SW 1271 (cell line): ENCODE measurements around the gene KCNQ1.

ENCODE experiments used
- DNase-seq, 2 experiments: peaks; one replicate each; lab custom pipeline; 2025; lab: John Stamatoyannopoulos, UW

The KCNQ1 gene

DNA sequence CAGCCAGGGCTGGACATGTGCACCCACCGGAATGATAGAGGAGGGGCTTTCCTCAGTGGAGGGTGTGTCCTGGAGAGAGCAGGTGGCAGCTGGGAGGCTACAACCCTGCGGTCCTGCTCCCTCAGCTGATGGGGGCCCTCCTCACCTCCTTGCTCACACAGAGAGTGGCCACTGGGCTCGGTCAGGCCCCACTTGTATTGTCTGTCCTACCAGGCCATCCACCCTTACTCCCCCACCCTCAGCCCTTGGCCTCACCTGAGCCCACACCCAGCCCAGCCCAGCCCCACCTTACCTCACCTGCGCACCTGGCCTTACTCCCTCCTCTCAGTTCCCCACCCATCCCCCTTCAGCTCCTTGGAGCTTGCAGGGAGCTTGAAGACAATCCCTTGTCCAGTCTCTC lies 3.6 kb upstream of the KCNQ1 start:
- DNase-seq: no peak

DNA sequence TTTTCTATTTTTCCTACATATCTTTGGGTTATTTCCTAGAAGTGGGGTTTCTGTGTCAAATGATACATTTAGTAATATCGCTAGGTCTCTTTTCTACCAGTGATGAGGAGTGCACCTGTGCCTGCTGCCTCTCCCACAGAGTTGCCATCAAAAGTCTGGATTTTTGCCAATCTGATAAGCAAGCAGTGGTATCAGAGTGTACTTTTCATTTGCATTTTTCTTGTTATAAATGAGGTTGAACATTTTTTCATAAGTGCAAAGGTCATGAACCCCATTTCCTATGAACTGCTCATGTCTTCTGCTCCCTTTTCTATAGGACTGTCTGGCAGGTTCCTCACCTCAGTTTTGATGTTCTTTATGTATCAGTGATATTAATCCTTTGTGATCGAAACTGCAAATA lies 2.2 kb upstream of the KCNQ1 start:
- DNase-seq: no peak

DNA sequence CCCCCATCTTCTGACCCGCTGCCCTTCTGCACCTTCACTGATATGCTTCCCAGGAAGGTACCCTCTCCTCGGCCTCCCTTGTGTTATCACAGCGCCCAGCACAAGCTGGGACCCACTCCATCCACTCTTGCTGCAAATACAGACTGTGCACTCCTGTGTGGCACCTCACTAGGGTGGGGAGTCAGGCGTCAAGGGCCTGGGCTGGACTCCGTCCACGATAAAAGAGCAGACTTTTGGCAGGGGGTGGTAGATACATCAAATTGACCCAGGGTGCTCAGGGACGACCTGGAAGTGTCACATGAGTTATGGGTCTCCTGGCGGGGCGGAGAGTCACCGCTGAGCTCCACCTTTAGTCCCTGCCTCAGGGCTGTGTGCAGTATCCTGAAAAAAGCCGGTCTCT lies 1.4 kb upstream of the KCNQ1 start:
- DNase-seq: no peak

DNA sequence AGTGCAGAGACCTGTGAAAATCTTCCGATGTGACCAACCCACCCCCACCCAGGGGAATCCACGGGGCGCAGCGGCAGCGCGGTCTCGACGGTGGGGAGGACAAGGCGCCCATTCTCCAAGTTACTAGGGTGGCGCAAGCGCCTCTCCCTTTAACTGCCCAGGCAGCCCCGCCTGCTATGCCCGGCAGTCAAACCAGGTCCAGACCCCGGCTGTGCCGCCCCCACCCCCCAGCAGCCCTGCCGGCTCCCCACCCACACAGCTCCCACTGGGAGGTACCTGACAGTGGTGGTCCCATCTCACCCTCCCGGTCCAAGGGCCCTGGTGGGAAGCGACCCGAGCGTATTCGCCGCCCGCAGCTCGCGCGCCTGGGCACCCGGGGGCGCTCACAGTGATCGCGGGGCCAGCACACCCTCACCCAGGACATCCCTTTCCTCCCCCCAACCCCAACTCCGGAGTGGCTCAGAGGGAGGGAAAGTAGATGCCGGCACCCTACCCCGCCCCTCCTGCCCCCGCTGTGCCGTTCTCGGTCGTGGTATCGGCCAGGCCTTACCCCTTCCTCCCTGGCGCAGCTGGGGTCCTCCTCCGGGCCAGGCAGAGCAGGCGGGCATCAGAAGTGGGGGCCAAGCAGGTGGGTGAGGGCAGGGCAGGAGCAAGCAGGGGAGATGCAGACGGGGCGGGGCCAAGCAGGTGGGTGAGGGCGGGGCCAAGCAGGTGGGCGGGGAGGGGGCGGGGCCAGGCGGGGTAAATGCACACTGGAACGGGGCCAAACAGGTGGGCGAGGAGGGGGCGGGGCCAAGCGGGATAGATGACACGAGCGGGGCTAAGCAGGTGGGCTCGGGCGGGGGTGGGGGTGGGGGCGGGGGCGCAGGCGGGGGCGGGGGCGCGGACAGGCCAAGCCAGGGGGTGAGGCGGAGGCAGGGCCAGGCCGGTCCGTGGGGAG lies 657 bp upstream of the KCNQ1 start, which contains the start of gene TRPM5:
TRPM5 (minus strand) TSS at position 634 of the 940 bp plus-strand sequence. CDS start 21,478 bp downstream, outside the sequence.
- DNase-seq: no peak

DNA sequence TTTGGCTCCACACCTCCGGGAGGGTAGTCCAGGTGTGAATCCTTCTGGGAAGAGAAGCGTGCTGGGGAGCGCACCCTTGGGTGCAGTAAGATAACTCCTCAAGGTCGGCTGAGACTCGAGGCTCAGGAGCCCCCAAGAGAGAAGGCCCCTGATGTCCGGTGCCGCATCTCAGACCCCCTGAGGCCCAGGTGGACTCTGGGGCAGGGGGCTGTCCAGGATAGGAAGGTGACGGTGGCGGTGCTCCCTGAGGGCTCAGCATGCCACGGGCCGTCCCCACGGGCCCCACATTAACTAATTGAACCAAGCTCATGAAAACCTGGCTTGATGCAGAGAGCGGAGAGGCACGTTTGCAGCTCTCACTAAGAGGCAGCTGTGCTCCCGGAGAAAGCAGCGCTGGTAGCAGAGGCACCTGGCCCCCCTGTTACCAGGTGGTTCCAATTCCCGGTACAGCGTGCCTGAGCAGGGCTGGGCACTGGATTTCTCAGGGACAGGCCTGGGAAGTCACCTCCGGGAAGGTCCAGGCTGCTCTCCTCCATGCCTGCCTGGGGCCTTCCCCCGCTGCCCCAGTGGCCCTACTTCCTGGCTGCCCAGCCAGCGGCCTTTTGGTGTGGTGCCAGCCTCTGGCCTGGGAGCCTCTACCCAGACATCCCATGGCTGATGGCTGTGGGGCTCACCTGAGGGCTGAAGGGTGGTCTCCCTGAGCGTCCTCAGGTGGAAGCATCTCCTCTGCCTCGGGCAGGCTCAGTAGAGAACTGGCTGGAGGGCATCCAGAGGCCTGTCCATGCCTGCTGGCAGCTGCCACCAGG lies 1.1 kb downstream of the KCNQ1 start:
- DNase-seq: no peak

DNA sequence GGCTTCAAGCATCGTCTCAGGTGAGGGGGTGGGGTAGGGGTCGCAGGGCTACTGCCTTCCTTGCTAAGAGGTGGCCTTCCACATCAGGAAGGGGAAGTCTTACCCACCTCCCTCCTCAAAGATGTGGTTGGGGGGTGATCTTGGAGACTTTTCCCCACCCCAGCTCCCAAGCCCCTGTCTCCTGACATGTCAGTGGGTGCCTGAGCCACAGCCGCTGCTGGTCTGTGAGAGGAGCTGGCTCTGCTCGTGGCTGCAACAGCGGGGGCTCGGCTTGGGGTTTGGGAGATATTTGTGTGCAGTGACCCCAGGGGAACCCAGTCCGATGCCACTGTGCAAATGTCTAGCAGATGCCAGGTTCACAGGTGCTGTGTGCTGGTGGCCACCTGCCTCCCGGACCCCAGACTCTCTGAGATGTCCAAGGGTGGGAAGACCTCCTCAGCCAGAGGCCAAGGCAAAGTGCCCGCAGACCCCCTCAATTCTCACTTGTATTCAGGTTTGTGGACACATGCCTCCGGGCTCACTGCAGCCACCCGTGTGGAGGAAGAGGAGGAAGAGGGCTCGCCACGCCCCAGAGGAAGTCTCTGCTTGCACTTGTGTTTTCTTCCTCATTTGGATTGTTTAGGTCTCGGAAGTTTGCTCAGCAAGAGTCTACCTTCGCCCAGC lies 1.9 kb downstream of the KCNQ1 start:
- no peak for DNase-seq

DNA sequence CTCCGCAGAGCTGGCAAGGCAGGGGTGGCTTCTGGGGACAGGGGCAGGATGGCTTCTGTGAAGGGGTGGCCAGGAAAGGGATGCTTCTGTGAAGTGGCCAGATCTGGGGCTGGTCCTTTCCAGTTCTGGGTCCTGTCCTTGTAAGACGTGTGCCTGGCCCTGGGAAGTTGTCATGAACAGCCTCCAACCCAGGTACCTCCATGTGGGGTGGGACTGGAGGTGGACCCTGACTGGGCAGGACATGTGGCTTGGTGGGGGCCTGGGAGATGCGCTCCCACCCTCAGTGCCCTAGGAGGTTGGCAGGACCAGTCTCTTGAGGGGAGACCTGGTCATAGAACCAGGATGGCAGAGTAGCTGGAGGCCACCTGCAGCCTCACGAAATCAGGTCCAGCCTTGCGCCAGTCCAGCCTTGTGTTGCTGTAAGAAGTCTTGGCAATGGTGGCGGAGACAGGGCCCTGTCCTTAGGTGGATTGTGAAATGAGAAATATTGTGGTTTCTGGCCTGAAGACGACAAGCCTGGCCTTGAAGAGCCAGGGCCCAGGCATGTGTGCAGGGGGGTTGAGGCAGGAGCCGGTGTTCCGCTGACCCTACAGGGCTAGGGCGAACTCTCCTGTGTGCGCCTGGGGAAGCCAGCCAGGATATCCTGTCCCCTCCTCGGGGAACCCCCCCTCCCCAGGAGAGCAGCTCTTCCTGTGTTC lies 2.6 kb downstream of the KCNQ1 start:
- DNase-seq: no peak

DNA sequence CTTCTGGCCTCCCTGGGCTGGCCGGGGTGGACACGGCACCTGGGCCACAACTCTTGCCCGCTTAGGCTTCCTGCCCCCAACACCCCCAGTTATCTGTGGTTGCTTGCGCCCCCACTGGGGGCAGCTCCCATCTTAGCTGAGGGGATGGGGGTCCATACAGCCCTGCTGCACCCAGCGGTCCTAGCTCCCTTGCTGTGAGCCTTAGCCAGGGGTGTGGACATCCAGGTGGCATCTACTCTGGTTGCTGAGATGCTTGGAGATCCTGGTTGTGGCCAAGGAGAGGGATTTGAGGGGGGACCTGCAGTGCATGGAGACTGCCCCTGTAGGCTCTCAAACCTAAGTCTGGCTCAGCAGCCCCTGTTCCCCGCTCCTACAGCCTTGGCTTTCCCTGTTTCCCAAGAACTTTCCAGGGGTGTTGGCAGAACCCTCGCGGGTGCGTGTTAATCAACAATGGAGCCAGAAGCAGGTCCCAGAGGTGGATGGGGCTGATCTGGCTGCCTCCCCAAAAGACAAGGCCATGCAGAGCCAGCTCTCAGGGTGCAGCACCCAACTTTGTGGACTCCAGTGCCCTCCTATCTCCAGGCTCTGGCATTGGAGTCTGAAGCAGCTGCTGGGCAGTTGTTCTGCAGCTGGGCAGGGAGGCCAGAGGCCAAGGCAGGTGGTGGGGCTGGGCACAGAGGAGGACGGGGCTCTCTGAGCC lies 3.3 kb downstream of the KCNQ1 start:
- DNase-seq: no peak

DNA sequence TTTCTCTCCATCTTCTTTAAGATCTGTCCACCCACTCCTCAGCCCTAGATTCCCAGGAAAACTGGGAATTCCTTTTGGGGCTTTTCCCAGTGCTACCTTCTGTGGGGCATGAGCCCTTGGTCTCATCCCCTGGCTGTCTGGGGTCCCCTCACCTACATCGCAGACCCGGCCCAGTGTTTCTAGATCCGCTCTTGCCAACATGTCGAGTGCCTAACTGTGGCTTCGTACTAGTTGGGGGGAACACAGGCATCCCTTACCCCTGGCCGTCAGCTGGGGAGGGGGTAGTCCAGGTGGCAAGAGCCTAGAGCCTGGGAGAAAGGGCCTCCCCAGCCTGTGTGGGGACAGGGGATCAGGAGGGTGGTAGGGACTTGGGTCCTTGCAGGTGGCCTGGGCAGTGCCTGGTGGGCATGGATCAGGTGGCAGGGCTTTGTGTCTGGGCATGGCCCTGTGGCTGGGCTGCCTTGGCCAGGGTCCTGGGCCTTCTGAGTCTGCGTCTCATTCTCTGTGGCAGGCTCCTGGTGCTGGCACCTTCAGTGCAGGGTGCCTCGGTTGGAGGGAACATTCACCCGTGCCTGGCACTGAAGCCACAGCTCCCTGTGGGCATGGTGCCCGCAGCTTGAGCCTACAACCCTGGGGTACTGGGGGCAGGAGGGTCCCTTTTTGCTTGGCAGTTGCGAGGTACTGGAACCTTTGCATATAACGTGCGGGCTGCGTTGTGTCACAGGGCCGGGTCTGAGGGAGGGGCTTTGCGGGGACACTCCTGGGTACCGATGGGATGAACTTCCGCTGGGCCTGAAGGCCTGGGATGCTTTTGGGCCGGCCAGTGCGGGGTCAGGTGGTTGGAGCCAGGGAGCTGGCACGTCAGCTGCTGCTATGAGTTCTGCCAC lies 4.1 kb downstream of the KCNQ1 start:
- DNase-seq: no peak

DNA sequence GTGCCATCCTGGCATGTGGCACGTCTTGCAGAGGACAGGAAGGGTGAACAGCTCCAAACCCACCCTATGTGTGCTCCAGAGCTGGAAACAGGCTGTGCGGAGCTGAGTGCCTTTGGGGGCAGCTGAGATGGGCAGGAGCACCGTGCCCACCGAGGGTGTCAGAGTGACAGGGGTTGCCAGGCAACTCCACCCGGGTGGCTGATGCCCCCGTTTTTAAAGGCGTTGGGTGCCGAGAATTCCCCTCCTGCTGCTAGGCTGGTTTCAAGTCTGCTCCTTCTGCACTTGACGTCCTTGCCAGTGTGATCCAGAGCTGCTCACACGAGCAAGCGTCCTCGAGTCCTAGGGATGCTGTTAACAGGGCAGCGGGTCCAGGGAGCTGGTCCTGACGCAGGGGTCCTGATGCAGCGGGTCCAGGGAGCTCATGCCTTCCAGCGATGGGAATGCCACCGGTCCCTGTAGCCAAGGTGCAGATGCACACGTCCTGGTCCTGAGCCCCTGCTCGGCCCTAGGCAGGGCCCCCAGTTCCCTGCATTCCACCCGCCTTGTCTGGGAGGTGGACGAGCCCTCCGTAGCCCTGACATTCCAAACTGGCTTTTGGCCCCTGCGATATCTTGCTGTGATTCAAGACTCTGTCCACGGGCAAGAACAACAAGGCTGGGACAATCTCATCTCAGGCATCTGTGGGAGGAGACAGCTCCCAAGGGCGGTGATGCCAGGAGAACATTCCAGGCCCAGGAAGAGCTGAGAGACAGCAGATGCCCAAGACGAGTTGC lies 4.9 kb downstream of the KCNQ1 start:
- no peak for DNase-seq

DNA sequence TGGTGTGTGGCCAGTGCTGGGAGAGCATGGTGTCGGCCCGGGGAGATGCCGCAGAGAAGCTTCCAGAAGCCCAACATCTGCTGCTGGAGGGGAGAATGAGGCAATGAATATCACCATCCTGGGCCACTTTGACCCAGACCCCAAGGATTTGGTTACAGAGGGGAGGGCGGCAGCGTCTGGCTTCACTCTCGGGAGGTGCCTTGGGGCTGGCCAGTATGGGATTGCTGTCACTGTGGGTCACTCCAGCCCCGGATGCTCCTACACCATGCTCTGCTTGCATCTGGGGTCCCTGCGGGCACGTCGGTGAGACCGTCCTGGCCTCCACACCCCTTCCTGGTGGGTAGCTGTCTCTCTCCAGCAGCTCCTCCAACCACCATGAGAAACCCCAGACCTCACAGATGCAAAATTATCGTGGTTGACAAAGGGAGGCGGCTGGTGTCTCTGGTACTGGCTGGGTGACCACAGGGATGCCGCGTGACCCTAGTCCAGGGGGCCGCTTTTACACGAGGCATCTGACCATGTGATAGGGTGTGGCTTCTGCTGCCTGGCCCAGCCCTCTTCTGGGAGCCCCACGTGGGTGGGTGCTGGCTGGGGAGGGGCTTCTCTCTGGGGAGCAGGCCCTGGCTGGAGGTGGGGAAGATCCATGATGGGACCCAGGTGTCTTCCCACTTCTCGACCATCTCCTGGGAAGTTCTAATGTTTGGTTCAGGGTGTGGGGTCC lies 5.7 kb downstream of the KCNQ1 start:
- no peak for DNase-seq

DNA sequence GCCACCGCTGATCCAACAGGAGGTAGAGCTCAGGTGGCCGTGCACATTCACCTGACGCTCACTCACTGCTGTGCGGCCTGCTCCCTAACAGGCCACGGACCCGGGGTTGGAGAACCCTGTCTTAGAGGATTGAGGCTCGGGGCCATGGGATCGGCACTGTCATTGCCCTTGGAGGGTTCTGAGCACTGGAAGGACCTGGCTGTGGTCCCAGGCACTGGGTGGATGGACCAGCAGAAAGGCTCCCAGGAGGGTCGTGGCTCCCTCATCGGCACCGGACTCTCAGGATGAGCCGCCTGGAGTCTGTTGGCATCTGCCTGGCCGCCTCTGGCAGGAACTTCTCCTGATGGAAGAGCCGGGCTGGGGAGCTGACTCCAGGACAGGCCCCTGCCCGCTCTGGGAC lies 6.5 kb downstream of the KCNQ1 start:
- no peak for DNase-seq

DNA sequence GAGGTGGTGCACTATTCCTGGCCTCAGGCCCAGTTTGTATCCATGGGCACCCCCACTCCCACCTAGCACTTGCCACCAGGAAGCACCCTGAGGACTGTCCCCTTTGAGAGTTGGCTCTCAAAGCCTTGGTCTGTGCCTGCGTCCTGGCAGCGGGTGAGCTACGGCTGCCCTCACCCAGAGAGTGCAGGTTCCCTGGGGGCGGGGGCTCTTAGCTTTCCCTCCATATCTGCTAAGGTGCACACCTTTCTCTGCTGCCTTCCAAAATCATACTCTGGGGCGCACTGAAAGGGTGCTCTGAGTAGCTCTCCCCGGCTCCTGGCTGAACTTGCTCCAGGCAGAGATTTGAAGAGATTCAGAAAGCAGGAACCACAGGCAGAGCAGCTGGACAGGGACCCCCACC lies 7.1 kb downstream of the KCNQ1 start:
- no peak for DNase-seq

DNA sequence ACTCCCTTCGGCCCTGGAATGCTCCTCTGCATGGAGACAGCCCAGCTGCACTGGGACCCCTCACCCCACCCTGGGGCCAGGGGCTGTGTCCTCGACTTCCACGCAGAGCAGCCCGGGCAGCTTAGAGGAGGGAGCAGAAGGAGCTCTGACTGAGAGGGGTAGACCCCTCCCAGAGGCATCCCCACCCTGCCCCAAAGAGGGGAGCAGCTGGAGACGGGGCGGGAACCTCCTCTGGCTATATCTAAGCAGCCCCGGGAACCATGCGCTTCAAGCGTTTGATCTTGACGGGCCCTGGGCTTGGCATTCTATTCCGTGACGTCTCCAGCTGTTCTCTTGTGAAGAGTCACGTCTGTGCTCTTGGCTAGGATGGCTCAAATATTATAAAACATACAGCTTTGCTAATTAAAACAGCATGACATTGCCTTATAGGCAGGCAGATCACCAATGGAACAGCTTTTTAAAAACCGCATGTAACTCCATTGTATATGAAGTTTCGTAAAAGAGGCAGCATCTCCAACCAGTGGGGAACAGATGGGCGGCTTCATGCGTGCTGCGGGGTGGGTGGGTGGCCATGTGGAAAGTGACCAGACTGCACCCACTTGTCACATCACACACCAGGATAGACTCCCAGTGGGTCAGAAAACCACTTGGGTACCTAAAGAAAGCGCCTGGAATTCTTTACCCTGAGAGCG lies 7.7 kb downstream of the KCNQ1 start:
- no peak for DNase-seq

DNA sequence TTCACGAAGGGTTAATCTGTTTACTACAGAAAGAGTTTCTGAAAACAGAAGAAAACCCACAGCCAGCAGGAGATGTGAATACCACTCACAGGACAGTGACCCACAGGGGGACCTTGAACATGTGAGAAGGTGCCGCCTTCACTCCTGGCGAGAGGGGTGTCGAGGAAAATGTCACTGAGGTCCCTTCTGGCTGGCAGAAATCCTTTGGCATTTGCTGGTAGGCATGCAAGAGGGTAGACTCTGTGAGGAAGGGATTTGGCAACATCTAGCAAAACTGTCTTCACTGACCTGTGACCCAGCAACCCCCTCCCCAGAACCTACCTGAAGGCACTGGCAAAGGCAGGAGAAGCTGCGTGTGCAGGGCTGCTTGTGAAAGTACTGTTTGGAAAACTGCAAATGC lies 8.6 kb downstream of the KCNQ1 start:
- DNase-seq: no peak

DNA sequence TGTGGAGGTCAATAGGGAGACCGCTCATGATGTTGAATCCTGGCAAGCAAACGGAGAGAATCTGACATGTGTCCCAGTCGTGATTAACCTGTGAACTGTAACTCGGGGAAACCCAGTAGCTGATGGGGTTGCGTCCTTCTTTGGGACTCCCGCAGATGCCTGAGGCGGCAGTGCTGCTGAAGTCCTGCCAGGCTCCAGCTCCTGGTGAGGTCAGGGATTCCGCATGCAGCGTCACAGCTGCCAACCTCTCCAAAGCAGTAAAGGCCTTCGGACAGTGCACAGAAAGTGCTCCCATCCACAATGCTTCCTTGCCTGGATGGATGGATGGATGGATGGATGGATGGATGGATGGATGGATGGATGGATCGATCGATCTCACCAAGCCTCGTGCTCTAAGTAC lies 13.5 kb downstream of the KCNQ1 start:
- no peak for DNase-seq

DNA sequence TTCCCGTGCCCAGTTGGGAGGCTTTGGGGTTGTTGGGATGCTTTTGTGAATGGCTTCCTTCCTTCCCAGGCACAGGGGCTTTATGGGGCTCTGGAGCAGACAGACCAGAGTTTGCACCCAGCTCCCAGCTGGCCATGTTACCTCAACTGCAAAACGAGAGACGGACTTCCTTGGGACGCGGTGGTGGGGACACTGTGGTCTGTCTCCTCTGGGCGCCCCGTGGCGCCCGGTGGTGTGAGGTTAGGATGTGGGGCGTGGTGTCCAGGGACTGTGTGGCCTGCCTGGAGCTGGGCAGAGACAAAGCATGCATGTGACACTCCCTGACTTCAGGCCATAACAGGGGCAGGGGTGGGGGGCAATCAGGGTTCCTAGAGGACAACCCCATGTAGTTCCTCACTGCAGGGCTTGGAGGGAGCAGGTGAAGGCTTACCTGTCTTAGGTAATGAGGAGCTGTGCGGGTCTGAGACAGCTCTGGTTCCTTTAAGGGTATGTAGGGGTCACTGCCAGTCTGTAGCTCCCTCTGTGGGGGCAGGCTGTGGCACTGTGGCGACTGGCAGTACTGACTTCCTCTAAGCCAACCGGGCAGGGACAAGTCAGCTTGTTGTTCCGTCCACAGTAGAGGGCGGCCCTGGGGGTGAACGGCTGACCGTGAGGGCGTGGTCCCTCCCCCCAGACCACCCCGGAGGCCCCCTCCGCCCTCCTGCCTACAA lies 14.4 kb downstream of the KCNQ1 start:
- no peak for DNase-seq
